ENCODE measurements around the gene CYP1A1. TPM values are rescaled to one million over a fixed set of nuclear protein-coding genes. Genes with fewer than 3 reads are reported as not detected.
A peak's percentile ranks its signal among the peaks of the same experiment; 100 is the strongest.

The CYP1A1 gene
- total RNA-seq, 1 experiment from 2014 or later: 0.15 TPM

- in situ Hi-C loops (cut with HindIII; ENCODE audit: low pct_unique_long_range_greater_than_20kb, low sequenced_read_pairs): loop anchor here (25.0 kb wide), 1 partner anchor 131 kb away; no protein-coding TSS in a partner anchor
- peak; percentile 8; the same call in 1 of the 2 replicates for ATAC-seq
- Histone ChIP-seq H3K4me1 (ENCODE audit: control insufficient read depth, insufficient read depth, low read length) (no peaks in the 10 kb centered on the region; the same call in 1 of the 2 replicates), H3K27ac (ENCODE audit: low read length) (no peak overlapping the region), H3K9me3 (ENCODE audit: control insufficient read depth, insufficient read depth, low read depth, low read length) (no peaks in the 10 kb centered on the region), H3K36me3 (ENCODE audit: control insufficient read depth, insufficient read depth, low read length) (no peaks in the 10 kb centered on the region), H3K27me3 (ENCODE audit: control insufficient read depth, insufficient read depth, low read length) (no peaks in the 10 kb centered on the region), H3K4me3 (ENCODE audit: low read depth in 2 of 2, low read length in 2 of 2) (no peak overlapping the region; a peak in 1 of 4 replicates)
- no TSS peak for BruUV-seq (replicated peaks)
- no peak for DNase-seq (ENCODE audit: low read depth, low spot score)
- intact Hi-C loops (cut with micrococcal nuclease; ENCODE audit: unreplicated experiment): loop anchor here (1.0 kb wide), 1 partner anchor 133 kb away; no protein-coding TSS in a partner anchor
- TF ChIP-seq SIN3A (IDR thresholded peaks at IDR 0.05; ENCODE audit: borderline replicate concordance, insufficient read depth, low read depth, low read length) (no peak), CTCF (IDR thresholded peaks at IDR 0.05) (no peak), POLR2AphosphoS5 (IDR thresholded peaks at IDR 0.05; ENCODE audit: low read depth, low read length) (no peak), REST (IDR thresholded peaks at IDR 0.05; ENCODE audit: insufficient read depth in 1 of 2, low read depth in 2 of 2, low read length in 1 of 2) (no peak), TCF7L2 (IDR thresholded peaks at IDR 0.05; ENCODE audit: low read depth, low read length) (no peak)
- ChIA-PET CTCF (interaction anchor here (0.5 to 5.6 kb wide), 14 partner anchors 12 to 639 kb away, joined by 3 to 106 read pairs (median 4); partner anchors contain the start of gene CYP1A1), POLR2A (interaction anchor here (0.6 kb wide), 1 partner anchor 81 kb away, joined by 3 read pairs; no protein-coding TSS in a partner anchor)
Measured at GRCh38 chr15:74768099-74768770, 42.9 kb upstream of the CYP1A1 start.

- in situ Hi-C loops (cut with HindIII; ENCODE audit: low pct_unique_long_range_greater_than_20kb, low sequenced_read_pairs): loop anchor here (25.0 kb wide), 1 partner anchor 130 kb away; no protein-coding TSS in a partner anchor
- intact Hi-C loops (cut with micrococcal nuclease; ENCODE audit: unreplicated experiment): loop anchor here (1.0 kb wide), 1 partner anchor 132 kb away; no protein-coding TSS in a partner anchor
Measured at GRCh38 chr15:74767167-74768098, 42.1 kb upstream of the CYP1A1 start.

More at GRCh38 chr15:74767167-74768098, 42.1 kb upstream of the CYP1A1 start:
- DNase-seq (ENCODE audit: low read depth, low spot score) (no peak), ATAC-seq (no peak)
- H3K27ac ChIP-seq (ENCODE audit: low read length): no peak overlapping the region
- no peaks in the 10 kb centered on the region for H3K36me3 ChIP-seq (ENCODE audit: control insufficient read depth, insufficient read depth, low read length)
- no TSS peak for BruUV-seq (replicated peaks)
- H3K4me3 ChIP-seq (ENCODE audit: low read depth in 2 of 2, low read length in 2 of 2): no peak overlapping the region
- H3K4me1 ChIP-seq (ENCODE audit: control insufficient read depth, insufficient read depth, low read length): no peaks in the 10 kb centered on the region; the same call in 1 of the 2 replicates
- H3K27me3 ChIP-seq (ENCODE audit: control insufficient read depth, insufficient read depth, low read length): no peaks in the 10 kb centered on the region
- ChIA-PET POLR2A (no interaction called here), CTCF (interaction anchor here (0.6 to 5.6 kb wide), 6 partner anchors 40 to 146 kb away, joined by 3 to 106 read pairs (median 5); no protein-coding TSS in a partner anchor)
- H3K9me3 ChIP-seq (ENCODE audit: control insufficient read depth, insufficient read depth, low read depth, low read length): no peaks in the 10 kb centered on the region
- no peak for TF ChIP-seq TCF7L2 (IDR thresholded peaks at IDR 0.05; ENCODE audit: low read depth, low read length)
- no peak for TF ChIP-seq POLR2AphosphoS5 (IDR thresholded peaks at IDR 0.05; ENCODE audit: low read depth, low read length)
- no peak for TF ChIP-seq SIN3A (IDR thresholded peaks at IDR 0.05; ENCODE audit: borderline replicate concordance, insufficient read depth, low read depth, low read length)
- no peak for TF ChIP-seq REST (IDR thresholded peaks at IDR 0.05; ENCODE audit: insufficient read depth in 1 of 2, low read depth in 2 of 2, low read length in 1 of 2)
- TF ChIP-seq CTCF (IDR thresholded peaks at IDR 0.05): no peak

Data from Panc1 (cell line).